Tongue (tissue), 2 donors: ENCODE data around the gene MBD4. TPM values are rescaled to one million over a fixed set of nuclear protein-coding genes. Genes with fewer than 3 reads are reported as not detected.
A peak's percentile ranks its signal among the peaks of the same experiment; 100 is the strongest.
"Not testable (repeated sequence)": the region's sequence is repeated elsewhere in the genome, so short reads cannot be mapped to it uniquely, and the experiment has no call there.

Source experiments
- DNase-seq: peaks from one replicate; pipeline ENCODE4 v3.0.0-alpha.2; 2015
- total RNA-seq: library from RNA; depleted of rRNA; stranded (reverse); fragments of >200 nt; gene quantifications from one replicate; pipeline ENCODE4 v1.2.3, GENCODE V29; 2014

The MBD4 gene
- total RNA-seq, 1 donor from 2014 or later, result 24.6 TPM

DNA sequence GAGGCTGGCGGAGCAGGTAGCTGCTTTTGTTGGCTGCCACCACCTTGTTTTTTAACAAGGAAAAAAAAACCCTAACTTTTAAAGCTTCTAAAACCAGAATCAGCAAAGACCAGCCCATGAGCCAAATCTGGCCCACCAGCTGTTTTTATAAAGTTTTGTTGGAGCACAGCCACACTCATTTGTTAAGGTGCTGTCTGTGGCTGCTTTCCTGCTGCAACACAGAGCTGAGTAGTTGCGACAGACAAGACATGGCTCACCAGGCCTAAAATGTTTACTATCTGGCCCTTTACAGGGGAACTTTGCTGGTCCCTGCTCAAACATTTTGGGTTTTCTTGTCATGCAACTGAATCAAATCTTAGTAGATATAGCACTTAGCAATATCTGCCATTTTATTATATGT lies 30.2 kb downstream of the MBD4 start:
- peak; percentile 57 for DNase-seq

DNA sequence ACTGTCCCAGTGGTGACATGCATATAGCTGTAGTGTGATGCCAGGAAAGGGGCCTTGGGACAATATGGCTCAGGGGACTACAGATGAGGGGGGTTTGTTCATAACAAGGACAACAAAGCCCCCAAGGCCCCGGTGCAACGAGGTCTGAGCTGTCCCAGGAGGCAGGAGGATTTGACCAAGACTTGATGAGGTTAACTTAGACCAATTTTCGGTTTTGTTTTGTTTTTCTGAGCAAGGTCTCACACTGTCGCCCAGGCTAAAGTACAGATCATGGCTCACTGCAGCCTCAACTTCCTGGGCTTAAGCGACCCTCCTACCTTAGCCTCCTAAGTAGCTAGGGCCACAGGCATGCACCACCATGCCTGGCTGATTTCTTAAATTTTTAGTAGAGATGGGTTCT lies 35.1 kb downstream of the MBD4 start:
- DNase-seq, result no peak

DNA sequence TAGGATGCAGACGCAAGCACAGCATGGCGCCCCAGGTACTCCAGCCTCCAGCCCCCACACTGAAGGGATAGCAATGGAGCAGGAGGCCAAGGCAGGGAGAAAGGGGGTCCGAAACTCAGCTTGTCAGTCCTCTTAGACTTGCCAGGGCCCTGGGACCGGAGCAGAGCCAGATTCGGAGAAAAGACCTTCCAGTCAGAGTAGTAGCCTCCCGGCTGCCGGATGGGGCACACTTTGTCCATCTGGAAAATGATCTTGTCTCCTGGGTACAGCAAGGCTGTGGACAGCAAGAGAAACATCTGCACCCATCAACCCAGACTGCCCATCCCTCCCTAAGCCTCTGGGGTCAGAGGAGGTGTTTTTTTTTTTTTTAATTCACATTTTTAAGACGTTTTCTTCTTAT lies 35.6 kb downstream of the MBD4 start:
- no peak for DNase-seq

DNA sequence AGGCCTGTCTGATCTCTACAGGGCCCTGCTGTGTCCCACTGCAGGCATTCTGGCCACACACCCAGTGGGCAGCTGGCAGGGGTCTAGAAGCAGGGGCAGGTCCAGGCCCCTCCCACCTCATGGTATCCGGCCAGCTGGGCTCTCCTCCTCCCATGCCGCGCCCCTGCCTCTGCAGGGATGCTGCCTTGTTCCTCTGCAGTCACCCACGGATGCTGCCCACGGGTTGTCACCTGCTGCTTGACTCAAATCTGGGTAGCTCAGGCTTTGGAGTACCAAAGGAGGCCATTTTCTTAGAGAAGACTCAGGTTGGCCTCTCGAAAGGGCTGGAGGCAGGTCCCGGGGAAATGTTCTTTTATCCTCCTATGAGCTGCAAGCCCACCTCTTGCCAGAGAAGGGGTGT lies 36.3 kb downstream of the MBD4 start:
- DNase-seq, result no peak

DNA sequence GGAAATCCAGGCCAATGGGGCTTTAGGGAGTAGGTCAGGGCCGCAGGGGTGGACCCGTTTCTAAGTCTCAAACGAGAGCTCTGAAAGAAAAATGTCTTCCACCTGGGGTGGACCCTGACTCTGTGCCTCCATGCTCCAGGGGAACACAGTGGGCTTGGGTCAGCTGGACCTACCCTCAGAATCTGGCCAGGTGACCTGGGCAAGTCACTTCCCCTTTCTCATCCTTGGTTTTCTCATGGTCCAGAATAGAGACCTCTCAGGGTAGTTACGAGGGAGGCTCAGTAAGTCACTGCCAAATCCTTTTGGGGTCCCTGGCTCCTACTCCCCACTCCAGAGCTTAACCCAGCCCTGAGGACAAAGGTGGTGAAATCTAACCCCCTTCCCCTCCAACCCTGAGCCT lies 37.1 kb downstream of the MBD4 start:
- no peak for DNase-seq

DNA sequence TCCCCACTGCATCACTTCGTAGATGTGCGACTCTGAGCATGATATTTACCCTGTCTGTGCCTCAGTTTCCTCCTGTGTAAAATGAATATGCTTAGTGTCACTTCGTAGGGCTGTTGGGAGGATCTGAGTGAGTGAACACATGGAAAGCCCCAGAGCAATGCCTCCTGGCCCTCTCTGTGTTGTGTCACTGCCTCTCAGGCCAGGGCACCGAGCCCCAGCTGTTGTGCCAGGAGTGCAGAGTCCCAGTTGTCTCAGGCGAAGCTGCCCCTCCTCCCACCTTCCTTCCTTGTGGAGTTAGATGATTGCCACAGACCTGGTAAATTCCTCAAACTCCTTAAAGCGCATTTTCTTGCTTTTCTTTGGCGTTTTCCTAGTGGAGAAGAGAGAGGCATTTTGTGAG lies 37.5 kb downstream of the MBD4 start:
- DNase-seq, result no peak

DNA sequence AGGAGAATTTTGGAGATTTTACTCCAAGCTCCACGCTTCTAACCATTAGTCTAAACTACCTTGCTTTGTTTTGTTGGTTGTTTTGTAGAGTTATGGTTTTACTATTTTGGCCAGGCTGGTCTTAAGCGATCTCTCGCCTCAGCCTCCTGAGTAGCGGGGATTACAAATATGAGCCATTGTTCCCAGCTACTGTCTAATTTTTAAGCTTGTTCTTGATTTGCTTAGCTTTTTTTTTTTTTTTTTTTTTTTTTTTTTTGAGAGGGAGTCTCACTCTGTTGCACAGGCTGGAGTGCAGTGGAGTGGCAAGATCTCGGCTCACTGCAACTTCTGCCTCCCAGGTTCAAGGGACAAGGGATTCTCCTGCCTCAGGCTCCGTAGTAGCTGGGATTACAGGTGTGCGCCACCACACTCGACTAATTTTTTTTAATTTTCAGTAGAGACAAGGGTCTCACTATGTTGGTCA lies 39.8 kb downstream of the MBD4 start:
- no peak for DNase-seq

DNA sequence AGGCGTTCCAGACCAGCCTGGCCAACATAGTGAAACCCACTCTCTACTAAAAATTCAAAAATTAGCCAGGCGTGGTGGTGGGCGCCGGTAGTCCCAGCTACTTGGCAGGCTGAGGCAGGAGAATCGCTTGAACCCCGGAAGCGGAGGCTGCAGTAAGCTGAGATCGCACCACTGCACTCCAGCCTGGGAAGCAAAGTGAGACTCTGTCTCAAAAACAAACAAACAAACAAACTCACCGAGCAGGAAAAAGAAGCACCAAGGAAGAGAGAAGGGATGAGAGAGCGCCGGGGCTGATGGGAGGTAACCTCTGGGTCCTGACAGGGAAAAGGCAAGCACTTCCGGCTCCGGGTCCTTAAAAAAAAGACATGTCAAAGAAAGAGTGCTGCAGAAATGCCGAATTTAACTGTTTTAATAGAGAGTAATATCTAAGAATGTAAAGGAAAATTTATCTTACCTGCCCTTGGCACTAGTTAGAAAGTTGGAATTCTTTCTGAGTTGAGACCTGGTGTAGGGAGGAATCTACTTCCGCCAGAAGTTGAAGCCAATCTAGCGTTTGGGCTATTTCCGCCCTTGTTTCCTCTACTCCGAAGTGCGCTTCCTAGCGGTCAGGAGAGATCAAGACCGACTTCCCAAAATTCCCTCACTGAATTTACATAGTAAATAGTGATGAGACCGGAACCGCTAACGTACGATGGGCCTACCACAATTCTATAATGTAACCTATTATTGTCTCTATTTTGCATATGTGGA lies 40.4 kb downstream of the MBD4 start:
- DNase-seq, result peak; percentile 98

DNA sequence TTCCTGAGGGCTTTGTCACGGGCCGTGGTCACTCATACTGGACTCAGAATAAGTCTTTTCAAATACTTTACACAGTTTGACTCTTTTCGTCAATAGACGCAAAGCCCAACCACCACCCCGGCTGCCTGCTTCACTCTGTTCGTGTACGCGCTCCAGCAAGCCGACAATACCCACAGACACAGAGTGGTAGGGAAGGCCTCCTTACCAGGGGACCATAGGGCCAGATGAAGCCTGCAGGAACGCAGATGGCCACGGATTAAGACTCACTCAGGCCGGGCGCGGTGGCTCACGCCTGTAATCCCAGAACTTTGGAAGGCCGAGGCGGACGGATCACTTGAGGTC lies 41.0 kb downstream of the MBD4 start:
- DNase-seq, result peak; percentile 25

DNA sequence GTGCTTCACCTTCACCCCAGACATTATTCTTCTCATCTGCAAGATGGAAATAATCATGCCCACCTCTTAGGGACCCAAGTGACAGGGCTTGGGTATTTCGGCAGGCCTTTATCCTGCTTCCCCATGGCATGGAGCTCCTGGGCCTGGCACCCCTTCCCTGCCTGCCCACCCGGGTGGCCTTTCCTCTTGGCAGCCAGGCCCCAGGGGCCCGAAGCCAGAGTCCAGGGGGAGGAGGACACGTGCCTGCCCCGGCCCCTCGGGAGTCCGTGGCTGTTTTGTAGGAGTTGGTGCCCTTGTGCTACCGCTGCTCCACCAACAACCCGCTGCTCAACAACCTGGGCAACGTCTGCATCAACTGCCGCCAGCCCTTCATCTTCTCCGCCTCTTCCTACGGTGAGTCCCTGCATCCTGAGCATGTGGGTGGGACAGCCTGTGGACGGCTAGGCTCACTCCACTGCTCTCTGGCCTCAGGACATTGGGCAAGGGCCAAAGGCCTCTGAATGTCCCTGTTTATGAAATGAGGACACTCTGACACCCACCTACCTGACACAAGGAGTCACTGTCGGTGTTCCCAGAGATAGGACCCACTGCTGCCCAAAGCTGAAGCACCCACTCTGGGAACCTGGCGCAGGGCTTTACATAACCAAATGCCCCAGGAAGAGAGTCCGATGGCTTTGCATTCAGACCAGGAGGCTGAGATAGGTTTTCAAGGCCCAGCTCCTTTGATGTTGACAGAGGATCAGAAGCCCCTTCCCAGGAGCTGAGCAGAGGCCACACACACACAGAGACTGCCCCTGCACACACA lies 45.8 kb downstream of the MBD4 start:
- DNase-seq, result not testable (repeated sequence)

DNA sequence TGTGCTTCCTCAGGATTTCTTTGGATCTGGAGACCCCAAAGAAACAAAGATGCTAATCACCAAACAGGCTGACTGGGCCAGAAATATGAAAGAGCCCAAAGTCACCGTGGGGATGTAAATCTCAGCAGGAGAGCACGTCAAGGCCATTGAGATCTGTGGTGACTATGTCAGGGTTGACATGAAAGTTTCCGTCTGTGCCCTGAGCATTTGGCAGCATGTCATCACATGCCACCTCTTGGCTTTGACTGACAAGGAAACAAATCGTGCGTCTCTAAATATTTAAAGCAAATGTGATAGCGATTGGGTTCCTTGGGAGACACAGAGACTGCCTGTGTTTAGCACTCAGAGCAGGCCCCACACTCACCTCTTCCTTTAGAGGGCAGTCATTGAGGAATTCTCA lies 46.5 kb downstream of the MBD4 start:
- DNase-seq, result no peak

DNA sequence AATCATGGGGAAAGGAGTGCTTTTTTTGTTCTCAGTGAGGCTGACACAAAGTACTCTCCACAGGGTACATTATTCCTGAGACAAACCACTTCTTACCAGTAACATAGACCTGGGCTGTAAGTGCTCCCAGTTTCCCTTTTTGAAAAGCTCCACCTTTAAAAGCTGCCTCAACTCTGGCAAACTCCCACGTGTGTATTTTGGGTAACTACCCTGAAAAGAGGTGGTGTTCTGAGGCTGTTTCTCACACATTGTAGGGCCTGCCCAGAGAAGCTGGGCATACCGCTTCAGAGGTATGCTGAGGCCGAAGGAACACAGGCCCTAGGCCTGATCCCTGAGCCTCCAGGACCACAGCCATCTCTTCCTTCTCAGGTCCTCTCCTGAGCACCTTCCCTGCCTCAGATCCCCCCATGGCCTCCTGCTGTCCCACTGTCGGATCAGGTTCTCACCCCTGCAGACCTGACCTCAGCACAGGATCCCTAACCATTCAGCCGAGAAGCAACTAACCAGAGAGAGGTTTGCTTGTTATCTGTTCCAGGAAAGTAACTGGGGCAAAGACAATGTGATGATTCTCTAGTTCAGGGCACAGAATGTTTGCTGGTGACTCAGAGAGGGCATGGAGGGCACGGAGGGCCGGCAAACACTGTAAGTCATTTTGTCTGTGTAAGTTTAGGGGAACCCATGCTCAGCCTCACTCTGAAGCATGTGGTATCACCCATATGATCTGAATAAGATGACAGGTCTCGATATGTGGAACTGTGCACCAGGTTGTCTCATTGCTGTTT lies 47.5 kb downstream of the MBD4 start:
- not testable (repeated sequence) for DNase-seq

DNA sequence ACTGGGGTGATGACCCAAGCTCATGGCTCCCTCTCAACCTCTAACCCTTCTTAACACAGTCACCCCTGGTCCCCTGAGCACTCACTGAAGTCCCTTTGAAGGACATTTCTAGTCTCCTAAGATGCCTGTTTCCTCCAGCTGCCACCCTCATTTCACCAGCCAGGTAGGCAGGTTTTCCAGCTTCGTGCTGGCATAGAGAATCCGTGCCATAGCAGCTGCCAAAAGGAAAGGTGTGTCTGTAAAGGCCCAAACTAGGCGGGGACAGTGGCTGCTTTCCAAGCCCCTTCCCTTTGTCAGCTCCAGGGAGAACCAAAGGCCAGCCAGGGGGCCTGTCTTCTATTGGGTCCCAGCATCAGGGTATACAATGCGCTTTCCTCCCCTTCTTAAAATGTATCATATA lies 48.2 kb downstream of the MBD4 start:
- DNase-seq, result not testable (repeated sequence)

DNA sequence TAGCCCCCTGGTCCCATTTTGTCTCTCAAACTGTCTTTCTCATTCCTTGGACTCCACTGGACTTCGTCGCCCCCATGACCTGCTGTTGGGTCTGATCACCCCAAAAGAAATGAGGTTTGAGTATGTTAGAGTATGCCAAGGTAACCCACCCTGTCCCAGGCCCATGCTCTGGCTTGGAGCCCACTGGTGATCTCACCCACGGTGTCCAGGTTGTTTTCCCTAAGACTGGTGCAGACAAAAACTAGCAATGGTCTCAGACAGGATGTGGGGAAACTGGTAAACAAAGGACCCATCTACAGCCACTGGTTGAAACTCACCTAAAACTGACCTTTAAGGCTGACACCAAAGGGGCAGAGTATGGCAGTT lies 50.2 kb downstream of the MBD4 start:
- DNase-seq, result no peak

DNA sequence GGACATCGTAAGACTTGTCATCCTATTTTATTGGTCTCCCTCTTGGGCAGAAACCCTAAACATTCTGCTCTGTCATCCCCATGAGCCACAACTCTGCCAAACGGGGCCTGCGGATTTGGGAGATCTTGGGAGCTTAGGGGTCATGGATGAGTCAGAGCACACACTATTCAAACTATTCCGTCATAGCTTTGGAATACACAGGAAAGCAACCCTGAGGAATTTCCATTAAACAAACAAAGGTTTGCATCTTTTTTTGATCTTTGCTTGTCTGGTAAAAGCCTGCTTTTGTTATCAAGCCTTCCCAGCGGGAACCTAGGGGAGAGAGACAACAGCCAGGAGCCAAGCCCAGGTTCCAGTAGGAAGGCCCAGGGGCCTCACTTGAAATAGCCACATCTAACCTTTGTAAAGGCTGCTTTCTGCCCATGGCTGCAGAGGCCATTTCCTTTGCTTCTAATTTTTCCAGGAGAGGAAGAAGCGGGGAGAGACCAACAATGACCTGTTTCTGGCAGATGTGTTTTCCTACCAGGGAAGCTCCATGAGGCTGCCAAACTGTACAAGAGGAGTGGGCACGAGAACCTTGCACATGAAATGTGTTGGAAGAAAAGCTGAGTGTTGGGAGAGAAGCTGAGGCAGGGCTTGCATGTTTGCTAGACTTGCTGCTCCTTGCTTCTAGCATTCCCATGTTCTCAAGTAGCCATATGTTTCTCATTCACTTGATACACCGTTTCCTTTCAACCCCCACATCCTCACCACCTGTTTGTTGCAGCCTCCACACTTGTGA lies 50.8 kb downstream of the MBD4 start:
- DNase-seq, result not testable (repeated sequence)

DNA sequence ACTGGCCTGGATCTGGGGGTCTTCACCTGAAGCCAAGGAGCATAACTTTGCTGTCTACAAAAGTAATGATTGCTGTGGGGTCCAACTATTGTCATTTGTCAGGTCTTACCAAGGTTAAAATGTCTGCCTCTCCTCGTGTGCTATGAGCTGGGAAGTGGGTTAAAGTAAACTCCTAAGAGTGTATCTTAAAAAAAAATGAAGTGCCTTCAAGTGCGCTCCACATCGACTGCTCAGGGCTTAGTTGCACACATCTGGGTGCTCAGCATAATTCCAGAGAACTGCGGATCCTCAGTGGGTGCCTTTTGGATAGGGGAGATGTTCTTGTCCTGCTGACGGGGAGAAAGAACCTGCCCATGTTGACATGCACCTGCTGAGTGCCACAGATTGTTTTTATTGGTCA lies 52.3 kb downstream of the MBD4 start:
- no peak for DNase-seq

DNA sequence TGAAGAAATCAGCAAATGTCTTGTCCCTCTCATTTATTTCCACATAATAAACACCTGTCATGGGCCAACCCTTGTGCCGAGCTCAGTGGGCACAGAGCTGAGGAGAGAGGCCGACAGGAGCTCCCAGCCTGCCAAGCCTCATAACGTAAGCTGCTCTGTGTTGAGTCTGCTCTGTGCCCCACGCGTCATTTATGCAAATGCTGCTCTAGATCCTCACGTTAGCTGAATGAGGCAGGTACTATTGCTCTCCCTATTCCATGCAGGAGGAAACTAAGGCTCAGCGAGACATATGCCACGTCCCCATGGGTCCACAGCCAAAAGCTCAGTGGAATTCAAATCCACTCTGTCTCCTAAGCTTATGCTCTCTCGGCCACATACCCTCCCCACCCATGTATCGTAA lies 52.8 kb downstream of the MBD4 start:
- DNase-seq, result no peak

DNA sequence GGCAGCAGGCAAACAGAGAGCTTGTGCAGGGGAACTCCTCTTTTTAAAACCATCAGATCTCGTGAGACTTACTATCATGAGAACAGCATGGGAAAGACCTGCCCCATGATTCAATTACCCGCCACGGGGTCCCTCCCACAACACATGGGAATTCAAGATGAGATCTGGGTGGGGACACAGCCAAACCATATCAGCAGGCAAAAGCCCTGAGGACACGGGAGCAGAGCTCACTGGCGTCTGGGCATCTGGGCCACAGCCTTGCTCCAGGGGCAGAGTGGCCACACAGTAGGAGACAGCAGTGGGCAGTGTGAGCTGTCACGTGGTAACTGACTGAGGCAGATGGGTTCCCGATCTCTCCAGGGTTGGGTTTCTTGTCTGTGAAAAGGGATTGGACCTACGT lies 54.2 kb downstream of the MBD4 start:
- DNase-seq, result not testable (repeated sequence)

DNA sequence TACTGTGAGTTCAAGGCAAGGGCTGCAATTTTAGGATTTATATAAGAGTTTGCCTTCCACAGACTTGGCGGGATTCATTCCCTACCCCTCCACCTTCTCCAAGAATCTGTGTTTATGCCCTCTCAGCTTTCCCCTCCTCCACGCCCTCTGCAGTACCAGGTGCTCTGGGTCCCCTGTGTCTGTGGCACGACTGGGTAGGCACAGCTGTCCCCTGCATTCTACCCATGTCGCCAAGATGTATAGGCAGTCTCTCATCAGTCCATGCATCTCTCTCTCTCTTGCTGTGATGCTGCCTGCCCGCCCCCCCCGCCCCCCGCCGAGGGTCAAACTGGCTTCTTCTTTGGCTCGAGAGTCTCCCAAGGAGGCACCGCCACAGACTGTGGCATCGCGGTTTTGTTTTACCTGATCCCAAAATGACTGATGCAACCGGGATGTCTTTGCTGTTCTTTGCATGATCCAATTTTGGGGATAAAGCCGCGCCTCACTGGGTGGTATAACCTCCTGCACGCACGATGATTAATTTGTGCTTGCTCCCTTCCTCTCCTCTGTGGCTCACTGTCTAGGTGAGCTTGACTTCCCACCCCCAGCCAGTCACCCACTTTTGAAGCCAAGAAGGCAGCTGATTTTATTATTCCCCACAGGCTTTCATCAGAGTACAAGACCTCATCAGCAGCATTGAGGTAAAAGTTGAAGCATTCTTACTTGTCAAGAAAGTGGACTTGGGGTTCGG lies 55.0 kb downstream of the MBD4 start:
- DNase-seq, result no peak

DNA sequence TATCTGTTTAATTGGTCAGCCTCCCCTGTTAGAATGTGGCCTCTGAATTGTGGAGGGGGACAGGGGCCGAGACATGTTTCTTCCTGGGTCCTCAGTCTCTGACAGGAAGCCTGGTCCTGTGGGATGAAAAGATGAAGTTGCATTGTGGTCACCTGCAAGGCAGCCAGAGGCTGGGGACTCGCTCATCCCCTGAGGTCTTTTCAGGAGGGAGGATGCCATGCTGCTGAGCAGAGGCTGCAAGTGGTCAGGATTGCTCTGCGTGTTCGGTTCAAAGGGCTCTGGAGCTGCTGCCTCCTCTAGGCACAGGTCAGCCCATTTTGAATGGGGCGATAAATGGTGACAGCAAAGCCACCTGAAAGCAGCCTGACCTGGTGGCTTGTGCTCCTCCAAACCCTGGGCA lies 55.6 kb downstream of the MBD4 start:
- DNase-seq, result not testable (repeated sequence)

DNA sequence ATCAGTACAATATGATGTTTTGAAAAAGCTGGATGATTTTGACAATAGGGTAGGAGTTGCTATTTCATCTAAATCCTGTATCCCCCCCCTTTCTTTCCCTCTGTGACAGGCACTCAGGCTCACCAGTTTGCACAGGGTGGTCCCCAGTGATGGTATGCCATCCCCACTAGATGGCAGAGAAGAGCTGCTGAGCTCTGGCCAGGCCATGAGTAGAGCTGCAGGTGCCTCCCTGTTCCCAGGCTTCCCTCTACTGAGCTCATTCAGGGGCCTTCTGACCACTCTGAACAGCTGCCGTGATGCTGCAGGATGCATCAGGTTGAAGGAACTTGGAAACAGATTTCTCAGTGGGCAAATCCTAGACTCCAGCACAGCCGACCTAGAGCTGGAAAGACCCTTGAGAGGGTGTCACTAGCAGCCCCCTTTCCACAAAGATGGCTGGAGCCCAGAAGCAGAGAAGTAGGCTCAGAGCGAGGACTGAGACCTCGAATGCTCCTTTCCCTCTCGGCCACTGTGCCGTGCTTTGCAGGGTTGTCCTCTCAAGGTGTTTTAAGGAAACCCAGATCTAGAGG lies 56.4 kb downstream of the MBD4 start:
- DNase-seq, result peak; percentile 80
